Activated CD8-positive, alpha-beta memory T cell treated with anti-CD3 and anti-CD28 coated beads, Interleukin-2, amount 10 ng/mL, durations not matched to agents 7 days and 5 days (primary cell): ENCODE data around the gene PDCD5. TPM values are rescaled to one million over a fixed set of nuclear protein-coding genes. Genes with fewer than 3 reads are reported as not detected.
"Not testable (repeated sequence)": the region's sequence is repeated elsewhere in the genome, so short reads cannot be mapped to it uniquely, and the experiment has no call there.

Experiments
- ATAC-seq: fragments of 150-1000 bp; cut with Tn5 transposase; one replicate; pipeline ENCODE4 v1.10.0; 2021; ENCODE audit warnings: moderate library complexity
- CTCF ChIA-PET: fragments of 350-600 bp; sonication (Branson Sonifier 250); formaldehyde crosslinking; loops from one replicate; lab custom pipeline; 2021; ENCODE audit warnings: antibody characterized with exemption; lab: Charles Lee
- DNase-seq: peaks from one replicate; pipeline ENCODE4 v3.0.0-alpha.2; 2020
- H3K27ac Mint-ChIP-seq: one replicate; pipeline ENCODE4 v1.8.0; 2021; ENCODE audit warnings: mild to moderate bottlenecking, mixed read lengths
- H3K27me3 Mint-ChIP-seq: one replicate; pipeline ENCODE4 v1.8.0; 2021; ENCODE audit warnings: mixed read lengths
- H3K36me3 Mint-ChIP-seq: one replicate; pipeline ENCODE4 v1.8.0; 2021; ENCODE audit warnings: mild to moderate bottlenecking, mixed read lengths
- H3K4me1 Mint-ChIP-seq: one replicate; pipeline ENCODE4 v1.8.0; 2021; ENCODE audit warnings: mixed read lengths
- H3K4me3 Mint-ChIP-seq: one replicate; pipeline ENCODE4 v1.8.0; 2021; ENCODE audit warnings: mild to moderate bottlenecking, moderate library complexity, mixed read lengths
- H3K9me3 Mint-ChIP-seq: one replicate; pipeline ENCODE4 v1.8.0; 2022; ENCODE audit warnings: low read depth, mixed read lengths
- total RNA-seq, 2 experiments: library from RNA; stranded (reverse); gene quantifications; one replicate each; pipeline ENCODE4 v1.2.3, GENCODE V29; 2021

PDCD5 gene
- total RNA-seq, 2 experiments from 2014 or later = 134 to 148 TPM

- H3K4me3 Mint-ChIP-seq = no peak overlapping the region
- H3K4me1 Mint-ChIP-seq = no peaks in the 10 kb centered on the region
- CTCF ChIA-PET = no interaction called here
- H3K36me3 Mint-ChIP-seq = no peaks in the 10 kb centered on the region
- no peak for ATAC-seq
- H3K27me3 Mint-ChIP-seq = no peaks in the 10 kb centered on the region
- no peak for DNase-seq
- no peak overlapping the region for H3K27ac Mint-ChIP-seq
- no peaks in the 10 kb centered on the region for H3K9me3 Mint-ChIP-seq
Observed at GRCh38 chr19:32563761-32564160, 17.2 kb upstream of the PDCD5 start.

DNA sequence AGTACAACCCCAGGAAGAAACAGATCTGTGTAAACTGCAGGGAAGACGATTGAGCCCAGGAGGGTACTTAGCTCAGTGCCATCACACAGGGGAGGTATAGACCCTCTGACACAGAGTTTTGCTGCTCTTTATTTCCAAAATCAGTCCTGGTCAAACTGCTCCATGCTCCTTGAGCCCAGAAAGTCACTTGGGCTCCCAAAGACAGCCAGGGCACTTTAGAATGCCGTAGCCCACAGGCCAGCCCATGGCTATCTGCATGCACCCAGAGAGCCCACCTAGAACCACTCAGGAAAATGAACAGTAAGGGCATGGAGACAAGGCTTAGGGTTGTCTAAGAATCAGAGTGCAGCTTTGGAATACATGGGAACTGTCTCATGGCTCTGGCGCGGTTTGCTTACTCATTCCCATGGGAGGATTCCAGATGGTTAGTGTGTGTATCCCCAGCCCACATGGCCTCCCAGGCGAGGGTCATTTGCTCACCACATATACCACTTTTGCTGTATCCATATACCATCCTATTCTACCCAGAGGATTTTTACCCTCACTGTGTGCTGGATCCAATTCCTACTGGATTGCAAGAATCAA is 14.7 kb upstream of the PDCD5 start:
- no peaks in the 10 kb centered on the region for H3K36me3 Mint-ChIP-seq
- peaks cover 2% of the 10 kb centered on the region for H3K27me3 Mint-ChIP-seq
- DNase-seq (no peak), ATAC-seq (no peak)
- CTCF ChIA-PET = no interaction called here
- no peaks in the 10 kb centered on the region for H3K9me3 Mint-ChIP-seq
- H3K4me1 Mint-ChIP-seq = peaks cover 2% of the 10 kb centered on the region
- H3K27ac Mint-ChIP-seq = no peak overlapping the region
- H3K4me3 Mint-ChIP-seq = no peak overlapping the region

DNA sequence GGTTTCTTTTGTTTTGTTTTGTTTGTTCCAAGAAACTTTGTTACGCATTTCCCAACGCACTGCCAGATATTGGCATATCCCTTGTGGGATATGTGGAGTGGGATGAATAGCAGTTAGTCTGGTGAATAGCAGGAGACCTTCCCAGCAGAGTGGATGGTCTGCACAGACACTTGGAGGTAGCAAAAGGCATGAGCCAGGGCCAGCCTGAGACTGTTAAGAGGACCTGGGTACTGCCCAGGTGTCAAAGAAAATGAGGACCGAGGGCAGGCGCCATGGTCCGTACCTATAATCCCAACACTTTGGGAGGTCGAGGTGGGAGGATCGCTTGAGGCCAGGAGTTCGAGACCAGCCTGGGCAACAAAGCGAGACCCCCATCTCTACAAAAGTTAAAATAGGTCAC is 13.5 kb upstream of the PDCD5 start:
- peaks cover 2% of the 10 kb centered on the region for H3K27me3 Mint-ChIP-seq
- peaks cover 4% of the 10 kb centered on the region for H3K4me1 Mint-ChIP-seq
- no peak for ATAC-seq
- no peak overlapping the region for H3K4me3 Mint-ChIP-seq
- CTCF ChIA-PET = no interaction called here
- no peaks in the 10 kb centered on the region for H3K9me3 Mint-ChIP-seq
- H3K36me3 Mint-ChIP-seq = no peaks in the 10 kb centered on the region
- no peak overlapping the region for H3K27ac Mint-ChIP-seq
- DNase-seq = no peak

DNA sequence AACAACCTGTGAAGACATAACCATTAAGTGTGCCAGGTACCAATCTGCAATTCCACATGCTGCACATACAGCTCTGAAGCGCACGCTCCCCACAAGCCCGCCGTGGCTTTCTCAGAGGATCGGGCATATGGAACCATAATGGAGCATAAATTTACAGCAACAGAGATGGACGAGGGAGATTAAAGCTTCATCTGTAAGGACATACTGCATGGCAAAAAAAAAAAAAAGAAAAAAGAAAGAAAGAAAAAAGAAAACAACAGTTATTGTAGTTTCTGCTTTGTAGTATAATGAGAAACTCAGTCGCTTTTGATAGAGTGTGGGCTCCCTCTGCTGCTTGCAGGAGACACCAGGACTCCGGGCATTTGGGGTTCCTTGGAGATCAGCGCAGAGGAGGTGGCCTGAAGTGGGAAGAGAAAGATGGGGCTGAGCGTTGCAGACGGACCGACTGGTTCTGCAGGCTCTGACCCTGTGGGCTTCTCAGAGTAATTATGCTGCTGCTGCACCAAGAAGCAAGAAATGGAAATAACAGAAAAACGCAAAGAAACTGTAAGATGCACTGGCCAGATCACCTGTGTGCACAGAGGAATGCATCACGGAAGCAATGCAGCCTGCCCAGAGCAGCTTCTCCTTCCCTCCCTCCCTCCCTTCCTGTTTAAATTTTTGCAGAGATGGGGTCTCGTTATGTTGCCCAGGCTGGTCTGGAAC is 10.8 kb upstream of the PDCD5 start:
- Mint-ChIP-seq H3K36me3 (no peaks in the 10 kb centered on the region), H3K4me3 (no peak overlapping the region), H3K27me3 (peaks cover 13% of the 10 kb centered on the region), H3K9me3 (no peaks in the 10 kb centered on the region), H3K27ac (no peak overlapping the region), H3K4me1 (peaks cover 15% of the 10 kb centered on the region)
- DNase-seq (peak; percentile 69), ATAC-seq (peak; percentile 76)
- CTCF ChIA-PET = interaction anchor here (0.6 to 2.1 kb wide), 8 partner anchors 12 to 369 kb away, joined by 3 to 6 read pairs (median 4); no protein-coding TSS in a partner anchor

DNA sequence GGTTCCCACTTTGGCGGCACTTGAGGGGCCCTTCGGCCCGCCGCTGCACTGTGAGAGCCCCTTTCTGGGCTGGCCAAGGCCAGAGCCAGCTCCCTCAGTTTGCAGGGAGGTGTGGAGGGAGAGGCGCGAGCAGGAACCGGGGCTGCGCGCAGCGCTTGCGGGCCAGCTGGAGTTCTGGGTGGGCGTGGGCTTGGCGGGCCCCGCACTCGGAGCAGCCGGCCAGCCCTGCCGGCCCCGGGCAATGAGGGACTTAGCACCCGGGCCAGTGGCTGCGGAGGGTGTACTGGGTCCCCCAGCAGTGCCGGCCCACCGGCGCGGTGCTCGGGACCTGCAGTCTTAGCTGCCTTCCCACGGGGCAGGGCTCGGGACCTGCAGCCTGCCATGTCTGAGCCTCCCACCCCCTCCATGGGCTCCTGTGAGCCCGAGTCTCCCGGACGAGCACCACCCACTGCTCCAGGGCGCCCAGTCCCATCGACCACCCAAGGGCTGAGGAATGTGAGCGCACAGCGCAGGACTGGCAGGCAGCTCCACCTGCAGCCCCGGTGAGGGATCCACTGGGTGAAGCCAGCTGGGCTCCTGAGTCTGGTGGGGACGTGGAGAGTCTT is 9.4 kb upstream of the PDCD5 start:
- H3K4me3 Mint-ChIP-seq, ATAC-seq: not testable (repeated sequence)

DNA sequence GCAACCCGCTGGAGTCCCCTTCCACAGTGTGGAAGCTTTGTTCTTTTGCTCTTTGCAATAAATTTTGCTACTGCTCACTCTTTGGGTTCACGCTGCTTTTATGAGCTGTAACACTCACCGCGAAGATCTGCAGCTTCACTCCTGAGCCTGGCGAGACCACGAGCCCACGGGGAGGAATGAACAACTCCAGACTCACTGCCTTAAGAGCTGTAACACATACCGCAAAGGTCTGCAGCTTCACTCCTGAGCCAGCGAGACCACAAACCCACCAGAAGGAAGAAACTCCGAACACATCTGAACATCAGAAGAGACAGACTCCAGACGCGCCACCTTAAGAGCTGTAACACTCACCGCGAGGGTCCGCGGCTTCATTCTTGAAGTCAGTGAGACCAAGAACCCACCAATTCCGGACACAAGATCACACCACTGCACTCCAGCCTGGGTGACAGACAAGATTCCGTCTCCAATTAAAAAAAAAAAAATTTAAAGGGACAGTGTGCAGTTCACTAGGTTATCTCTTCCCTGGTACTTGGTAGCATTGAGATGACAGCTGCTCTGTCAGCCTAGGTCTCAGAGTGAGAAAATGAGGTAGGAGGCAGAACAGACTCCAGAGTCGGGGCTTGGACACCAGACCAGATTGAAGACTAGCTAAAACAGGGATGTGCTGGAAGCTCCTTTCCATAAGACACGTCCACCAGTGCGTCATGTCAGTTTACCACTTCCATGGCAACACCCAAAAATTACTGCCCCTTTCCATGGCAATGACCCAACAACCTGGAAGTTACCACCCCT is 8.1 kb upstream of the PDCD5 start:
- H3K36me3 Mint-ChIP-seq, H3K9me3 Mint-ChIP-seq, DNase-seq: not testable (repeated sequence)
- peaks cover 15% of the 10 kb centered on the region for H3K4me1 Mint-ChIP-seq
- H3K27ac Mint-ChIP-seq = peak overlapping the region; percentile 20
- peak; percentile 47 for ATAC-seq
- H3K4me3 Mint-ChIP-seq = peak overlapping the region; percentile 59
- CTCF ChIA-PET = interaction anchor here (1.1 to 1.3 kb wide), 4 partner anchors 13 to 349 kb away, joined by 3 to 4 read pairs (median 4); no protein-coding TSS in a partner anchor
- H3K27me3 Mint-ChIP-seq = peaks cover 18% of the 10 kb centered on the region

More for the DNA sequence above, 9.4 kb upstream of the PDCD5 start:
- H3K4me1 Mint-ChIP-seq = peaks cover 15% of the 10 kb centered on the region
- peaks cover 13% of the 10 kb centered on the region for H3K27me3 Mint-ChIP-seq
- not testable (repeated sequence) for H3K9me3 Mint-ChIP-seq, DNase-seq, H3K27ac Mint-ChIP-seq, H3K36me3 Mint-ChIP-seq
- CTCF ChIA-PET = interaction anchor here (2.1 kb wide), 1 partner anchor 233 kb away, joined by 6 read pairs; no protein-coding TSS in a partner anchor

- H3K9me3 Mint-ChIP-seq = no peaks in the 10 kb centered on the region
- DNase-seq (no peak), ATAC-seq (no peak)
- CTCF ChIA-PET = interaction anchor here (1.1 to 1.3 kb wide), 4 partner anchors 13 to 349 kb away, joined by 3 to 4 read pairs (median 4); no protein-coding TSS in a partner anchor
- H3K36me3 Mint-ChIP-seq = no peaks in the 10 kb centered on the region
- peaks cover 15% of the 10 kb centered on the region for H3K4me1 Mint-ChIP-seq
- H3K27me3 Mint-ChIP-seq = peaks cover 20% of the 10 kb centered on the region
- no peak overlapping the region for H3K27ac Mint-ChIP-seq
- H3K4me3 Mint-ChIP-seq = no peak overlapping the region
Observed at GRCh38 chr19:32573492-32573794, 7.5 kb upstream of the PDCD5 start.

DNA sequence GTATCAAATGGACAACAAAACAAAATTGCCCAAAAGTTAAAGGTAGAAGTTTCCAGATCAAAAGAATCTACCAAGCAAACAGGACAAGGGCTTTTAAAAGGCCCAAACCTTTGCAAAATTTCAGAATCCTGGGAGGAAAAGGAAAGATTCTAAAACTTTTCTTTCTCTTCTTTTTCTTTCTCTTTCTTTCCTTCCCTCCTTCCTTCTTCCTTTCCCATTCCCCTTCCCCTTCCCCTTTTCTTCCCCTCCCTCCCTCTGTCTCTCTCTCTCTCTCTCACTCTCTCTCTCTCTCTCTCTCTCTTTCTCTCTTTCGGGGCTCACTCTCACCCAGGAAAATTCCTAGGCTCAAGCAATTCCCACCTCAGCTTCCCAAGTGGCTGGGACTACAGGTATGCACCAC is 4.2 kb upstream of the PDCD5 start:
- Mint-ChIP-seq H3K27ac (no peak overlapping the region), H3K36me3 (peaks cover 2% of the 10 kb centered on the region), H3K4me1 (peaks cover 16% of the 10 kb centered on the region), H3K9me3 (no peaks in the 10 kb centered on the region), H3K27me3 (peaks cover 24% of the 10 kb centered on the region), H3K4me3 (no peak overlapping the region)
- ATAC-seq (no peak), DNase-seq (no peak)
- CTCF ChIA-PET = no interaction called here

DNA sequence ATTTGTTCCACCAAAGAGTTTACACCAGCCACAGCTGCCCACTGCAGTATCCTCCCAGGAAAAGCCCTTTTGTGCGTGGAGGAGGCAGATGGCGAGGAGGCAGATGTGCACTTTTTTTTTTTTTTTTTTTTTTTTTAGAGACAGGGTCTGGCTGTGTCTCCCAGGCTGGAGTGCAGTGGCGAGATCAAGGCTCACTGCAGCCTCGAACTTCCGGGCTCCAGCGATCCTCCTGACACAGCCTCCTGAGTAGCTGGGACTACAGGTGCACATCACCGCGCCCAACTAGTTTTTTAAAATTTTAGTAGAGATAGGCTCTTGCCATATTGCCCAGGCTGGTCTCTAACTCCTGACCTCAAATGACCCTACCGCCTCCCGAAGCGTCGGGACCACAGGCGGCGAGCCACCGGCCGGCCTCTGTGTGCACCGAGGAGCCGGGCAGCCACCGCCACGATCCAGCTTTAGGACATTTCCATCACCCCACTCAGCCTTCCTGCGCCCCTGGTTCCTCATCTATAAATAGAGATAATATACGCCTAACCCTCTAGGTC is 563 bp upstream of the PDCD5 start:
- Mint-ChIP-seq H3K9me3 (no peaks in the 10 kb centered on the region), H3K36me3 (peaks cover 26% of the 10 kb centered on the region), H3K4me1 (peaks cover 29% of the 10 kb centered on the region), H3K27ac (peak overlapping the region; percentile 82), H3K27me3 (peaks cover 13% of the 10 kb centered on the region), H3K4me3 (peak overlapping the region; percentile 91)
- ATAC-seq = peak; percentile 13
- DNase-seq = no peak
- CTCF ChIA-PET = interaction anchor here (0.6 to 1.4 kb wide), 5 partner anchors 19 to 596 kb away, joined by 3 to 4 read pairs (median 3); no protein-coding TSS in a partner anchor

GRCh38 chr19:32581705-32582179 is 752 bp downstream of the PDCD5 start:
- H3K4me3 Mint-ChIP-seq = peak overlapping the region; percentile 91
- ATAC-seq = no peak
- CTCF ChIA-PET = interaction anchor here (1.2 kb wide), 1 partner anchor 12 kb away, joined by 3 read pairs; no protein-coding TSS in a partner anchor
- H3K36me3 Mint-ChIP-seq = peaks cover 37% of the 10 kb centered on the region
- no peak for DNase-seq
- no peaks in the 10 kb centered on the region for H3K9me3 Mint-ChIP-seq
- peaks cover 13% of the 10 kb centered on the region for H3K27me3 Mint-ChIP-seq
- peaks cover 42% of the 10 kb centered on the region for H3K4me1 Mint-ChIP-seq
- H3K27ac Mint-ChIP-seq = peak overlapping the region; percentile 80

DNA sequence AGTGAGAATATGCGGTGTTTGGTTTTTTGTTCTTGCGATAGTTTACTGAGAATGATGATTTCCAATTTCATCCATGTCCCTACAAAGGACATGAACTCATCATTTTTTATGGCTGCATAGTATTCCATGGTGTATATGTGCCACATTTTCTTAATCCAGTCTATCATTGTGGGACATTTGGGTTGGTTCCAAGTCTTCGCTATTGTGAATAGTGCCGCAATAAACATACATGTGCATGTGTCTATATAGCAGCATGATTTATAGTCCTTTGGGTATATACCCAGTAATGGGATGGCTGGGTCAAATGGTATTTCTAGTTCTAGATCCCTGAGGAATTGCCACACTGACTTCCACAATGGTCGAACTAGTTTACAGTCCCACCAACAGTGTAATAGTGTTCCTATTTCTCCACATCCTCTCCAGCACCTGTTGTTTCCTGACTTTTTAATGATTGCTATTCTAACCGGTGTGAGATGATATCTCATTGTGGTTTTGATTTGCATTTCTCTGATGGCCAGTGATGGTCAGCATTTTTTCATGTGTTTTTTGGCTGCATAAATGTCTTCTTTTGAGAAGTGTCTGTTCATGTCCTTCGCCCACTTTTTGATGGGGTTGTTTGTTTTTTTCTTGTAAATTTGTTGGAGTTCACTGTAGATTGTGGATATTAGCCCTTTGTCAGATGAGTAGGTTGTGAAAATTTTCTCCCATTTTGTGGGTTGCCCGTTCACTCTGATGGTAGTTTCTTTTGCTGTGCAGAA is 6.9 kb downstream of the PDCD5 start:
- CTCF ChIA-PET, H3K9me3 Mint-ChIP-seq, ATAC-seq, H3K27ac Mint-ChIP-seq, H3K27me3 Mint-ChIP-seq, DNase-seq, H3K4me3 Mint-ChIP-seq: not testable (repeated sequence)
- Mint-ChIP-seq H3K4me1 (peaks cover 34% of the 10 kb centered on the region), H3K36me3 (peaks cover 58% of the 10 kb centered on the region)

DNA sequence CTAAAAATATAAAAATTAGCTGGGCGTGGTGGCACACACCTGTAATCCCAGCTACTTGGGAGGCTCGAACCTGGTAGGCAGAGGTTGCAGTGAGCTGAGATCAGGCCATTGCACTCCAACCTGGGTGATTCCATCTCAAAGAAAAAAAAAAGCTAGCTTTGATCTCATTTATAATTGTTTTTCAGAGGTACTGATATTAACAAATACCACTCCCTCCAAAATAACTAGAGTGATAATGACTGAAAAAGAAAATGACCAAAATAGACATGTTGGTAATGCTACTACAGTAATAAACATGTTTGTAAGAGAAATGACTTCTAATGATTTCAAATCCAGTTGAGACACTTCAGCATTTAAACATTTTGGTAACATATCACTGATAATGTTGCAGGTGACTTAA is 13.0 kb downstream of the PDCD5 start:
- ATAC-seq (no peak), DNase-seq (no peak)
- H3K9me3 Mint-ChIP-seq = no peaks in the 10 kb centered on the region
- no peaks in the 10 kb centered on the region for H3K4me1 Mint-ChIP-seq
- H3K27ac Mint-ChIP-seq = no peak overlapping the region
- no peaks in the 10 kb centered on the region for H3K27me3 Mint-ChIP-seq
- peaks cover 53% of the 10 kb centered on the region for H3K36me3 Mint-ChIP-seq
- CTCF ChIA-PET = no interaction called here
- H3K4me3 Mint-ChIP-seq = no peak overlapping the region
